DOHH2 (cell line): Measurements from ENCODE around the gene PARVB.

Source experiments
- H3F3A ChIP-seq: fragments of 200-600 bp; sonication (generic), shearing (Covaris generic); 2 replicates; pipeline ENCODE4 v1.6.0; 2016; ENCODE audit warnings: antibody characterized with exemption, mild to moderate bottlenecking; ENCODE audit not compliant: control insufficient read depth, insufficient read depth
- H3K27ac ChIP-seq: fragments of 200-600 bp; sonication (generic); 2 replicates; pipeline ENCODE4 v1.5.1; 2014; ENCODE audit warnings: low read depth, mild to moderate bottlenecking, low read length, moderate library complexity
- H3K27me3 ChIP-seq: fragments of 200-600 bp; sonication (generic); 2 replicates; pipeline ENCODE4 v1.6.1; 2014; ENCODE audit warnings: mild to moderate bottlenecking, low read length, mixed read lengths; ENCODE audit not compliant: control insufficient read depth
- H3K36me3 ChIP-seq: fragments of 200-600 bp; sonication (generic); 2 replicates; pipeline ENCODE4 v1.6.1; 2014; ENCODE audit warnings: mild to moderate bottlenecking, low read length, moderate library complexity, mixed read lengths; ENCODE audit not compliant: control insufficient read depth
- H3K4me1 ChIP-seq: fragments of 200-600 bp; sonication (generic); 2 replicates; pipeline ENCODE4 v1.6.1; 2014; ENCODE audit warnings: mild to moderate bottlenecking, low read length, mixed read lengths; ENCODE audit not compliant: control insufficient read depth
- H3K4me2 ChIP-seq: fragments of 200-600 bp; sonication (generic); 2 replicates; pipeline ENCODE4 v1.6.0; 2014; ENCODE audit warnings: mild to moderate bottlenecking, low read length, moderate library complexity
- H3K4me3 ChIP-seq: fragments of 200-600 bp; sonication (generic); 2 replicates; pipeline ENCODE4 v1.5.1; 2014; ENCODE audit warnings: mild to moderate bottlenecking, low read length, mixed read lengths
- H3K79me2 ChIP-seq: fragments of 200-600 bp; sonication (generic); 2 replicates; pipeline ENCODE4 v1.6.1; 2014; ENCODE audit warnings: mild to moderate bottlenecking, low read length, mixed read lengths; ENCODE audit not compliant: control insufficient read depth
- H3K9me2 ChIP-seq: fragments of 200-600 bp; sonication (generic); replicated peaks from 2 replicates; pipeline ENCODE4 v1.6.1; 2014; ENCODE audit warnings: mild to moderate bottlenecking, low read length, mixed read lengths; ENCODE audit not compliant: control insufficient read depth
- H3K9me3 ChIP-seq: fragments of 200-600 bp; sonication (generic); 2 replicates; pipeline ENCODE4 v1.6.1; 2014; ENCODE audit warnings: antibody characterized with exemption, low read length, mixed read lengths; ENCODE audit not compliant: control insufficient read depth, insufficient read depth
- H4K20me1 ChIP-seq: fragments of 200-600 bp; sonication (generic); 2 replicates; pipeline ENCODE4 v1.6.0; 2014; ENCODE audit warnings: low read depth, mild to moderate bottlenecking, antibody characterized with exemption, low read length, moderate library complexity; ENCODE audit not compliant: control insufficient read depth, insufficient read depth
- CTCF ChIP-seq: fragments of 200-600 bp; sonication (generic); IDR thresholded peaks from one replicate; pipeline ENCODE4 v1.5.1; 2014; ENCODE audit warnings: antibody characterized with exemption, mild to moderate bottlenecking, low read depth, low read length; ENCODE audit not compliant: poor library complexity, severe bottlenecking
- EZH2phosphoT487 ChIP-seq: fragments of 200-600 bp; sonication (generic); IDR thresholded peaks from 2 replicates; pipeline ENCODE4 v1.6.1; 2017; ENCODE audit warnings: borderline replicate concordance, mild to moderate bottlenecking, antibody characterized with exemption, low read length, moderate library complexity, mixed read lengths

The PARVB gene

GRCh38 chr22:44092636-44093220, 68.6 kb downstream of the PARVB start:
- TF ChIP-seq CTCF (no peak), EZH2phosphoT487 (no peak)
- no peaks in the 10 kb centered on the region for H3K9me3 ChIP-seq
- H3K79me2 ChIP-seq, result no peaks in the 10 kb centered on the region
- H3K36me3 ChIP-seq, result no peaks in the 10 kb centered on the region
- no peaks in the 10 kb centered on the region for H3K9me2 ChIP-seq
- H3K27ac ChIP-seq, result no peak overlapping the region
- H3K4me2 ChIP-seq, result no peak overlapping the region
- no peak overlapping the region for H3K4me3 ChIP-seq
- no peaks in the 10 kb centered on the region for H3K4me1 ChIP-seq
- no peaks in the 10 kb centered on the region for H4K20me1 ChIP-seq
- H3K27me3 ChIP-seq, result no peaks in the 10 kb centered on the region
- no peaks in the 10 kb centered on the region for H3F3A ChIP-seq

GRCh38 chr22:44093791-44094190, 69.7 kb downstream of the PARVB start:
- Histone ChIP-seq H3K9me2 (no peaks in the 10 kb centered on the region), H3K27ac (no peak overlapping the region), H4K20me1 (no peaks in the 10 kb centered on the region), H3K4me1 (no peaks in the 10 kb centered on the region), H3K4me3 (no peak overlapping the region), H3K36me3 (no peaks in the 10 kb centered on the region), H3F3A (no peaks in the 10 kb centered on the region), H3K79me2 (no peaks in the 10 kb centered on the region), H3K4me2 (no peak overlapping the region), H3K9me3 (no peaks in the 10 kb centered on the region), H3K27me3 (no peaks in the 10 kb centered on the region)
- TF ChIP-seq CTCF (no peak), EZH2phosphoT487 (no peak)

- Histone ChIP-seq H3K9me2 (no peaks in the 10 kb centered on the region), H4K20me1 (no peaks in the 10 kb centered on the region), H3K36me3 (no peaks in the 10 kb centered on the region), H3K79me2 (no peaks in the 10 kb centered on the region), H3K27me3 (no peaks in the 10 kb centered on the region), H3K4me2 (no peak overlapping the region), H3K4me3 (no peak overlapping the region), H3K4me1 (no peaks in the 10 kb centered on the region), H3K9me3 (no peaks in the 10 kb centered on the region), H3K27ac (no peak overlapping the region), H3F3A (no peaks in the 10 kb centered on the region)
- TF ChIP-seq EZH2phosphoT487 (no peak), CTCF (no peak)
These were observed 70.7 kb downstream of the PARVB start for GRCh38 chr22:44094751-44095302.
